GM12878 (cell line): ENCODE data around the gene GPR18. TPM values are rescaled to one million over a fixed set of nuclear protein-coding genes. Genes with fewer than 3 reads are reported as not detected.

Experiments used
- CTCF ChIP-seq, 3 experiments: IDR thresholded peaks in 2 of 3; conservative IDR thresholded peaks in 1 of 3; 2 replicates each; pipeline ENCODE4 v1.5.1; 2011; ENCODE audit warnings: low read depth in 3 of 3, low read length in 3 of 3, mild to moderate bottlenecking in 3 of 3, control low read depth in 2 of 3, moderate library complexity in 2 of 3, inconsistent platforms in 1 of 3, mixed read lengths in 1 of 3; ENCODE audit not compliant: control insufficient read depth in 2 of 3, insufficient read depth in 1 of 3; ENCODE audit errors: extremely low read depth in 1 of 3
- EP300 ChIP-seq, 2 experiments: fragments of 150-350 bp in 1 of 2; IDR thresholded peaks; 2 replicates each; pipeline ENCODE4 v1.6.1; 2011 to 2012; ENCODE audit warnings: low read depth in 2 of 2, low read length in 2 of 2, borderline replicate concordance in 1 of 2, improper control_type of control experiment in 1 of 2, inconsistent platforms in 1 of 2; ENCODE audit not compliant: control insufficient read depth in 1 of 2
- MEF2A ChIP-seq: IDR thresholded peaks from 2 replicates; pipeline ENCODE4 v1.6.1; 2011; ENCODE audit warnings: low read depth, mild to moderate bottlenecking, low read length, moderate library complexity; ENCODE audit not compliant: insufficient read depth
- MTA2 ChIP-seq: fragments of 450-650 bp; IDR thresholded peaks from 2 replicates; pipeline ENCODE4 v1.6.1; 2016; ENCODE audit warnings: low read depth, mild to moderate bottlenecking, moderate library complexity
- NFIC ChIP-seq: IDR thresholded peaks from 2 replicates; pipeline ENCODE4 v1.6.1; 2012; ENCODE audit warnings: low read depth, mild to moderate bottlenecking, inconsistent platforms, low read length, moderate library complexity
- NFYA ChIP-seq: IDR thresholded peaks from 2 replicates; pipeline ENCODE4 v1.6.1; 2011; ENCODE audit warnings: low read depth, mild to moderate bottlenecking, low read length, improper control_type of control experiment, borderline replicate concordance
- REST ChIP-seq: IDR thresholded peaks from 2 replicates; pipeline ENCODE4 v1.6.1; 2012; ENCODE audit warnings: mild to moderate bottlenecking, low read depth, low read length
- SMAD1 ChIP-seq: fragments of 450-650 bp; IDR thresholded peaks from 2 replicates; pipeline ENCODE4 v1.6.1; 2018; ENCODE audit warnings: mild to moderate bottlenecking, low read depth; ENCODE audit not compliant: partially characterized antibody
- STAT3 ChIP-seq: IDR thresholded peaks from 2 replicates; pipeline ENCODE4 v1.6.1; 2011; ENCODE audit warnings: low read depth, low read length, improper control_type of control experiment
- SUPT20H ChIP-seq: IDR thresholded peaks from 2 replicates; pipeline ENCODE4 v1.6.1; 2011; ENCODE audit warnings: low read depth, mild to moderate bottlenecking, low read length, moderate library complexity, borderline replicate concordance; ENCODE audit not compliant: control insufficient read depth
- ZBED1 ChIP-seq: IDR thresholded peaks from 2 replicates; pipeline ENCODE4 v1.6.1; 2016; ENCODE audit warnings: borderline replicate concordance
- ZBTB4 ChIP-seq: fragments of 450-650 bp; formaldehyde crosslinking; IDR thresholded peaks from 2 replicates; pipeline ENCODE4 v1.4.0; 2022; ENCODE audit warnings: mild to moderate bottlenecking, moderate library complexity
- ZNF592 ChIP-seq: fragments of 450-650 bp; IDR thresholded peaks from 2 replicates; pipeline ENCODE4 v1.6.1; 2017; ENCODE audit warnings: mild to moderate bottlenecking, moderate library complexity
- ZNF622 ChIP-seq: fragments of 450-650 bp; IDR thresholded peaks from 2 replicates; pipeline ENCODE4 v1.6.1; 2017; ENCODE audit warnings: mild to moderate bottlenecking, inconsistent platforms
- polyA plus RNA-seq, 11 experiments: library from polyadenylated mRNA; depleted of rRNA in 4 of 11; unstranded in 6 of 11; stranded (reverse) in 5 of 11; fragments of >200 nt; fragmentation: Nextera tagmentation in 4 of 11; fragmentation: Illumina TruSeq in 1 of 11; extraction: Ambion mirVana in 4 of 11; extraction: Trizol in 1 of 11; gene quantifications; 1 replicate in 1 of 11; 2 replicates in 10 of 11; pipeline versions ENCODE4 v1.2.1 to v1.2.3, GENCODE V29; 2011 to 2016; ENCODE audit warnings: inconsistent platforms in 2 of 11, missing spikeins in 2 of 11, low read depth in 1 of 11
- total RNA-seq, 4 experiments: library from RNA; depleted of rRNA in 3 of 4; stranded (reverse); fragments of >200 nt in 3 of 4; fragmentation: Illumina TruSeq in 1 of 4; extraction: Trizol in 1 of 4; gene quantifications; 2 replicates each; pipeline versions ENCODE4 v1.2.1 to v1.2.3, GENCODE V29; 2013 to 2021

GPR18 gene
- total and polyA plus RNA-seq, 10 of the 15 experiments (the other 5 are each of a cell fraction or from before 2014, with no cell fraction given) = 3.3 to 12.9 (median 5.2) TPM

GRCh38 chr13:99237981-99238662 lies 20.1 kb downstream of the GPR18 start (continued):
- TF ChIP-seq ZBTB4 (CRISPR knock-in tag) (no peak), MEF2A (no peak), ZNF622 (no peak), EP300 (IDR thresholded peaks at IDR 0.05; ENCODE audit: borderline replicate concordance in 1 of 2, control insufficient read depth in 1 of 2, low read depth in 2 of 2, low read length in 2 of 2) (no peak), SUPT20H (no peak), NFIC (peak; percentile 36; the same call in 1 of the 2 replicates), CTCF (IDR thresholded peaks at IDR 0.05 in 2 of 3, conservative IDR thresholded peaks at IDR 0.05 in 1 of 3; ENCODE audit: control insufficient read depth in 2 of 3, extremely low read depth in 1 of 3, insufficient read depth in 1 of 3, low read depth in 3 of 3, low read length in 3 of 3) (no peak), SMAD1 (no peak), NFYA (no peak), STAT3 (no peak), MTA2 (peak; percentile 50; the same call in 1 of the 2 replicates), ZBED1 (no peak), REST (no peak), ZNF592 (no peak)
